NCI-H226 (cell line): ENCODE measurements around the gene FOLR1.
"Not testable (repeated sequence)": the region's sequence is repeated elsewhere in the genome, so short reads cannot be mapped to it uniquely, and the experiment has no call there.

Experiments used
- DNase-seq: peaks from one replicate; pipeline ENCODE4 v3.0.0-alpha.2; 2015

Gene FOLR1

GRCh38 chr11:72188267-72188666, 3.7 kb upstream of the FOLR1 start:
- DNase-seq: no peak

DNA sequence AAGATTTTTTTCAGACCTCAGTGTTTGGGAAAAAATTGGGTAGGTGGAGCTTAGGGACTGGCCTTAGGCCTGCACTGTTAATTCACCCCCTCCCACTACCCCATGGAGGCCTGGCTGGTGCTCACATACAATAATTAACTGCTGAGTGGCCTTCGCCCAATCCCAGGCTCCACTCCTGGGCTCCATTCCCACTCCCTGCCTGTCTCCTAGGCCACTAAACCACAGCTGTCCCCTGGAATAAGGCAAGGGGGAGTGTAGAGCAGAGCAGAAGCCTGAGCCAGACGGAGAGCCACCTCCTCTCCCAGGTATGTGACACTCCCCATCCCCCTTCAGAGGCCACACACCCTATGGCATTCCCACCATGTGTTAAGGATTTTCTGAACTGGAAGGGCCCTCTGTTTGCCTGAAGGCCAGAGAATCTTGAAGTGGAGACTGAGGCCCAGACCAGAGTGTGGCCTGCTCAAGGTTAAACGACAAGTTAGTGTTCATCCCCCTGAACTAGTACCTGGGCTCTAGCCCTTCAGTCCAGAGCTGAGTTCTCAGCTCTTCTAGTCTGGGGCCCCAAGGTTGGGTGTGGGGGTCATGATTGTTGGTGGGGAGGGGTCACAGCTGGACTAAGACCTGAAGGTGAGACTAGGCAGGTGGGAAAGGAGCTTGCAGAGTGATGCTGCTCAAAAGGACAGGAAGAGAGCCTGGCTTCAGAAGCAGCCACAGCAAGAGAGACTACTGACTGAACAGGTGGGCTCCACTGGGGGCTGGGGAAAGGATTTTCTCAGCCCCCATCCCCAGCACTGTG, 2.3 kb upstream of the FOLR1 start:
- DNase-seq: no peak

- no peak for DNase-seq
Measured at GRCh38 chr11:72190631-72191071, 1.3 kb upstream of the FOLR1 start.

DNA sequence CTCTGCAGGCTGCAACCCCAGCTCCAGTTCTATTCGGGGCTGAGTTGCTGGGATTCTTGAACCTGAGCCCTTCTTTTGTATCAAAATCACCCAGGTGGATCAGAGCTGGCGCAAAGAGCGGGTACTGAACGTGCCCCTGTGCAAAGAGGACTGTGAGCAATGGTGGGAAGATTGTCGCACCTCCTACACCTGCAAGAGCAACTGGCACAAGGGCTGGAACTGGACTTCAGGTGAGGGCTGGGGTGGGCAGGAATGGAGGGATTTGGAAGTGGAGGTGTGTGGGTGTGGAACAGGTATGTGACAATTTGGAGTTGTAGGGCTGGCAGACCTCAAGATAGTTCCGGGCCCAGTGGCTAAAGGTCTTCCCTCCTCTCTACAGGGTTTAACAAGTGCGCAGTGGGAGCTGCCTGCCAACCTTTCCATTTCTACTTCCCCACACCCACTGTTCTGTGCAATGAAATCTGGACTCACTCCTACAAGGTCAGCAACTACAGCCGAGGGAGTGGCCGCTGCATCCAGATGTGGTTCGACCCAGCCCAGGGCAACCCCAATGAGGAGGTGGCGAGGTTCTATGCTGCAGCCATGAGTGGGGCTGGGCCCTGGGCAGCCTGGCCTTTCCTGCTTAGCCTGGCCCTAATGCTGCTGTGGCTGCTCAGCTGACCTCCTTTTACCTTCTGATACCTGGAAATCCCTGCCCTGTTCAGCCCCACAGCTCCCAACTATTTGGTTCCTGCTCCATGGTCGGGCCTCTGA, 3.8 kb downstream of the FOLR1 start:
- no peak for DNase-seq

GRCh38 chr11:72201445-72201844, 9.5 kb downstream of the FOLR1 start:
- not testable (repeated sequence) for DNase-seq

DNA sequence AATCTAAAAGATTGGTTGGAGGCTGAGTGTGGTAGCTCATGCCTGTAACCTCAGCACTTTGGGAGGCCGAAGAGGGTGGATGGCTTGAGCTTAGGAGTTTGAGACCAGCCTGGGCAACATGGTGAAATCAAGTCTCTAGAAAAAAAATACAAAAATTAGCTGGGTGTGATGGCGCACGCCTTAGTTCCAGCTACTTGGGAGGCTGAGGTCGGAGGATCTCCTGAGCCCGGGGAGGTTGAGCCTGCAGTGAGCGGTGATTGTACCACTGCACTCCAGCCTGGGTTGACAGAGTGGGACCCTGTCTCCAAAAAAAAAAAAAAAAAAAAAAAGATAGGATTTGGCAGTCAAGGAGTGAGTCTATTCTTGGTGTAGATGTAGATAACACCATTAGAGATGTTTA, 10.6 kb downstream of the FOLR1 start:
- DNase-seq: no peak

GRCh38 chr11:72203163-72203562, 11.2 kb downstream of the FOLR1 start:
- DNase-seq: no peak

- DNase-seq: no peak
Measured at GRCh38 chr11:72204886-72205285, 12.9 kb downstream of the FOLR1 start.

DNA sequence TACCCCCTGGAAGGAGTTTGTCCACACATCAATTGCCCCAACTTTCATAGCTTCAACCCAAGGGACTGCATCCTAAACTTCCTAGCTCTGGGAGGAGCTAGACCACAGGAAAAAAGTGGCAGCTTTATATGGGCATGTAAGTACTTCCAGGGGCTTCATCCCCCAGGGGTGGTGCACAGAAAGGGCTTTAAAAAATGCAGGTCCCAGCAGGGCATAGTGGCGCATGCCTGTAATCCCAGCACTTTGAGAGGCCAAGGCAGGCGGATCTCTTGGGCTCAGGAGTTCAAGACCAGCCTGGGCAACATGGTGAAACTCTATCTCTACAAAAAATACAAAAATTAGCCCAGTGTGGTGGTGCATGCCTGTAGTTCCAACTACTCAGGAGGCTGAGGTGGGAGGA, 14.9 kb downstream of the FOLR1 start:
- DNase-seq: not testable (repeated sequence)

GRCh38 chr11:72208281-72208680, 16.3 kb downstream of the FOLR1 start:
- DNase-seq: no peak

DNA sequence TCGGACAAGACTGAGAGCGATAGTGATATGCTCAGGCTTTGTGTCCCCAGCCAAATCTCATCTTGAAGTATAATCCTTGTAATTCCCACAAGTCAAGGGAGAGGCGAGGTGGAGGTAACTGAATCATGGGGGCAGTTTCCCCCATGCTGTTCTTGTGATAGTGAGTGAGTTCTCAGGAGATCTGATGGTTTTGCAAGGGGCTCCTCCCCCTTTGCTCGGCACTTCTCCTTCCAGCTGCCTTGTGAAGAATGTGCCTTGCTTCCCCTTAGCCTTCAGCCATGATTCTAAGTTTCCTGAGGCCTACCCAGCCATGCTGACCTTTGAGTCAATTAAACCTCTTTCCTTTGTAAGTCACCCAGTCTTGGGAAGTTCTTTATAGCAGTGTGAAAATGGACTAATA, 17.2 kb downstream of the FOLR1 start:
- no peak for DNase-seq

- DNase-seq: no peak
Measured at GRCh38 chr11:72216638-72217037, 24.7 kb downstream of the FOLR1 start, which contains the start of gene FOLR2. Gene FOLR2, plus strand, starts transcription at chr11:72216794. Its CDS starts 1,791 bp downstream, at chr11:72218585.

GRCh38 chr11:72217841-72218240, 25.9 kb downstream of the FOLR1 start:
- no peak for DNase-seq

DNA sequence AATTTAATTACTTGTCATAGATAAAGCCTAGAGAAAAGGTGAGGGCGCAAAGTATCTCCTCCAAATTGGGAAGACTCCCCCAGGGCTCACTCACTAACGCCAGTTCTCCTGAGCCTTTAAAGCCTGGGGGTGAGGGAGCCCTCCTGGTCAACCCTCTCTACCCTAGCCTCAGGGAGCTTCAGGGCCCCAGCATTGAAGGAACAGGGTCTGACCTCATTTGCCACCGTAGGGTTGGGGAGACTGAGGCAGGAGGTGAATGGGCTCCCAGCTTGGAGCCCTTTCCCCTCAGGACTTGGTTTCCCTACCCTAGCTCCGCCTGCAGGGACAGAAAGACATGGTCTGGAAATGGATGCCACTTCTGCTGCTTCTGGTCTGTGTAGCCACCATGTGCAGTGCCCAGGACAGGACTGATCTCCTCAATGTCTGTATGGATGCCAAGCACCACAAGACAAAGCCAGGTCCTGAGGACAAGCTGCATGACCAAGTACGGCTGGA, 26.4 kb downstream of the FOLR1 start:
- DNase-seq: no peak

DNA sequence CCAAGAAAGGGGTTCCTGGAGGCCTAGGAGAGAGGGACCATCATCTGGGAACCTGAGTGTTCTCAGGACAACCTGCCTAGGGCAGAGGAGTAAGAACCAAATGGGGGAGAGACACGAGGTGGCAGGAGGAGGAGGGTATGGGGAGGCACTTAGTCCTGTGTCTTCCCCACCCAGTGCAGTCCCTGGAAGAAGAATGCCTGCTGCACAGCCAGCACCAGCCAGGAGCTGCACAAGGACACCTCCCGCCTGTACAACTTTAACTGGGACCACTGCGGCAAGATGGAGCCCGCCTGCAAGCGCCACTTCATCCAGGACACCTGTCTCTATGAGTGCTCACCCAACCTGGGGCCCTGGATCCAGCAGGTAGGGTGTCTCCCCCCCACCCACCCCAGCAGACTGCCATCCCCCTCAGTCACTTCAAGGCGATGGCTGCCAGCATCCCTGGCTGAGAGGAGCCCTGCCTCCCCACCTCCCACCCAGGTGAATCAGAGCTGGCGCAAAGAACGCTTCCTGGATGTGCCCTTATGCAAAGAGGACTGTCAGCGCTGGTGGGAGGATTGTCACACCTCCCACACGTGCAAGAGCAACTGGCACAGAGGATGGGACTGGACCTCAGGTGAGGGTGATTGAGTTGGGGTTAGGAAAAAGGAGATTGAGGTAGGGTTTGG, 28.9 kb downstream of the FOLR1 start:
- no peak for DNase-seq

DNA sequence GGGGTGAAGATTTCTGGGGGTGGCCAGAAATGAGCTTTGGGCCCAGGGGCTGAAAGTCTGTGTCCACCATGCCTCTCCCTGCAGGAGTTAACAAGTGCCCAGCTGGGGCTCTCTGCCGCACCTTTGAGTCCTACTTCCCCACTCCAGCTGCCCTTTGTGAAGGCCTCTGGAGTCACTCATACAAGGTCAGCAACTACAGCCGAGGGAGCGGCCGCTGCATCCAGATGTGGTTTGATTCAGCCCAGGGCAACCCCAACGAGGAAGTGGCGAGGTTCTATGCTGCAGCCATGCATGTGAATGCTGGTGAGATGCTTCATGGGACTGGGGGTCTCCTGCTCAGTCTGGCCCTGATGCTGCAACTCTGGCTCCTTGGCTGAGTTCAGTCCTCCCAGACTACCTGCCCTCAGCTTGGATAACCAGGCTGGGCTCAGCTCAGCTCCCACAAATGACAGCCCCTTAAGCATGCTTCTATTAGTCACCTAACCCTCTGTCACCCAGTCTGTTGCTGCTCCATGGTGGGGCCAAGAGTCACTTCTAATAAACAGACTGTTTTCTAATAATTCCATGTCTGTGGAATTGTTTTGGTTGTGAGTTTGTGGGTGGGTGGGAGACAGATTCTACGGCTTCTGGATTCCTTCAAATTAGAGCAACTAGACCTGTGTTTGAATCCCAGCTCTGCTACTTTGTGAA, 29.6 kb downstream of the FOLR1 start:
- DNase-seq: no peak

- no peak for DNase-seq
Measured at GRCh38 chr11:72222106-72222891, 30.4 kb downstream of the FOLR1 start.

DNA sequence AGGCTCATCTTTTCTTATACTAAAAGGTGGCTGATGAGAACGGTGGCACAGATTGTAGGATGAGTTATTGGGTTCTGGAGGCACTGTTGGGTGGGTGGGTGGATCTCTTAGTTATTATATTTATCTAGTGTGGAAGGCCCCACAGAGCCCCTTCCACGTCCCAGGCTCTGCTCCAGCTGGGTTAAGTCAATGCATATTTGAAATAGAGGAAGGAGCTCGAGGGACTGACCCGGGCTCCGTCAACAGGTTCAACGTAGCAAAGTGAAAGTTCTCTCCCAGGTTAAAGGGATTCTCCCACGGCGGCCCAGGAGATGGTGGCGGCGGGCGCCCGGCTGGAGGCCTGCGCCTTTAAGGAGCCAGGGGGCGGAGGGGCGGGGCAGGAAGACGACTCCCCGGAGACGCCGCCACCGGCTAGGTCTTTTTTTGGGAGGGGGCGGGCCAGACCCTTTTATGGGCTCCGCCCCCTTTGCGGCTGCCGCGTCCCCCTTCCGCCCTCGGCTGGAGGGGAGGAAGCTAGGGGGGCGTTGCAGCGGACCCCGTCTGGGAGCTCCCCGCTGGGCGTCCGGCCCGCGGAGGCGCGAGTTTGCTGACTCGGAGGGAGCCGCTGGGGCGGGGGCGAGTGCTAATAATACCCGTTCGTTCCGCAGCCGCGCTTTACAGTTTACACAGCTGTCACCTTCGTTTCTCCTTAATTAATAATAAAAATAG, 31.1 kb downstream of the FOLR1 start:
- DNase-seq: peak; percentile 88

DNA sequence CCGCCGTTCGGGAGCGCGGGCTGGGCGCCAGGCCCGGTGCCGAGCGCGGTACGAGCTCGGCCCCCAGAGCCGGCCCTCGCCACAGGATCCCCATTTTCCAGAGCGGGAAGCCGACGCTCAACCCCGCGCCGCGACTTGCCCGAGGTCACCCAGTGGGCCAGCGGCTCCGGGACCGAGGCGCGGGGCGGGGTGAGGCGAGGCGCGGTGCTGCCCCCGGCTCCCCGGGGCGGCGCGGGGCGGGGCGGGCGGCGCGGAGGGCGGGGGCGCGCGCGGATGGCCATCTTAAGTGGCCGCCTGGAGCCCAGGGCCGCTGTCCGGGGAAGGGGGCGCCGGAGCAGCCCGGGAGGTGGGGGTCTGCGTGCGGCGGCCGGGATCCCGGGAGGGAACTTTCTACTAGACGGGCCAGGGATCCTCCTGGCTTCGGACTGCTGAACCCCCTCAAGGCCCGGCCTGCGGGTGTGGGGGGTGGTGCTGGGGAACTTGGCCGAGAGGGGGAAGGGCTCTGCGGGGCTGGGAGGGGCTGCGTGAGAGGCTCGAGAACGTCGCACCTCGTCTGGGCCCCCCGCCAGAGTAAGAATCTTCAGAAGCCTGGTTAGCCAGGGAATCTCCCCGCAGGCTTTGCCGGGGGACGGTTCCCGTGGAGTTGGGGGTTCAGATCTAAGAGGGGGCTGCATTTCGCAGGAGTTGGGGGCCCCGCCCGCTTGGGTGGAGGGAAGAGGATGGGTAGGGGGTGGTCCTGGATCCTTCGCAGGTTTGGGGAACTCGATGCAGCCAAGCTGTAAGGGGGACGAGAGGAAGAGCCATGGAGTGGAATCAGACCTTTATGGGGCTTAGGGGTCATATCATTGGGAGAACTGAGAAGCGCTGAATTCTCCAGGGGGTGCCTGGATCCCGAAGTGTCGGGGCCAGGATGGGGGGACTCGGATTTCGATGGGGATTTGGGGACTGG, 31.9 kb downstream of the FOLR1 start:
- DNase-seq: peak; percentile 42
